ENCODE results near the gene FGF8. TPM values are rescaled to one million over a fixed set of nuclear protein-coding genes. Genes with fewer than 3 reads are reported as not detected.

FGF8 gene
- total RNA-seq, 1 experiment from 2014 or later = 14.3 TPM

DNA sequence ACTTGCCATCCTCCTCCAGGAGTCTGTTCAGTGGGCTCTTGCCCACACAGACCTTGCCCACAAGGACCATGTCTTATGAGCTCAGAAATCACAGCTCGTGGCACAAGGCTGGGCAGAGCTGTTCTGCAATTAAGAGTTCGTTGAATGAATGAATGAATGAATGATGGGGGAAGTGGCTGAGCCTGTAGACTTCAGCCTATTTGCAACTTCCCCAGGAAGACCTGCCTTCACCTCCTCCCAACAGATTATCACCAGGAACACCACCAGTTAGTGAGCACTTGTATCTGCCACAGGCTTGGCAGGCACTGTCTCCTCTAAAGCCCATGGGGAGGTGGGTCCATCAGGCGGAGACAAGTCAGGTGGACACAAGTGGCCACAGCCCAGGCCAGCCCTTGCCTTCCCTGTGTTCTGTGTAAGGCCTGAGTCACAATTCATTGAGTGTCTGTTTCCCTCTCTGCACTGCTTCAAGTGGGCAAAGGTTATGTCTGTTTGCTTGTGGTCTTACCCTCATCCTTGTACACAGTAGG is 1.8 kb upstream of the FGF8 start:
- H3K56ac ChIP-seq (ENCODE audit: insufficient read length, low read depth, low read length) = no peak overlapping the region
- WGBS (ENCODE audit: extremely low coverage, insufficient read length, low lambda C conversion rate) = no CpG with 5 or more reads among the region's 3 CpGs
- no peak overlapping the region for H3K23ac ChIP-seq (ENCODE audit: insufficient read length, low read depth, low read length)
- no peak overlapping the region for H2BK5ac ChIP-seq (ENCODE audit: insufficient read length, low read length)
- no peaks in the 10 kb centered on the region; a peak in 1 of 5 replicates for H3K9me3 Mint-ChIP-seq
- no peak overlapping the region for H2BK20ac ChIP-seq (ENCODE audit: low read depth, low read length, poor library complexity, severe bottlenecking)
- no peak overlapping the region for H3K9ac ChIP-seq (ENCODE audit: extremely low read depth, insufficient read length, low read length)
- peaks cover 6 to 7% (median 6%) of the 10 kb centered on the region in 3 experiments; a peak in 5 of 7 replicates for H3K36me3 Mint-ChIP-seq (ENCODE audit: insufficient read depth in 1 of 3, low read depth in 3 of 3)
- no peak overlapping the region for H3K4me2 ChIP-seq (ENCODE audit: insufficient read depth, insufficient read length, low read length)
- no peak overlapping the region for H4K8ac ChIP-seq (replicated peaks; ENCODE audit: insufficient read length, low read depth, low read length)
- no peak overlapping the region for H3K4ac ChIP-seq (ENCODE audit: low read depth, low read length)
- H2AK5ac ChIP-seq (ENCODE audit: insufficient read length, low read length) = no peak overlapping the region
- no peak overlapping the region for H2BK15ac ChIP-seq (ENCODE audit: low read depth, low read length)
- H3K27me3 Mint-ChIP-seq (ENCODE audit: low read depth) = peaks cover 59% of the 10 kb centered on the region
- H3K4me1 Mint-ChIP-seq = peaks cover 53 to 70% of the 10 kb centered on the region in 2 experiments
- H3K79me1 ChIP-seq (ENCODE audit: insufficient read depth, low read depth, low read length, poor library complexity, severe bottlenecking) = no peaks in the 10 kb centered on the region
- H3K23me2 ChIP-seq (ENCODE audit: insufficient read length, low read depth, low read length, poor library complexity, severe bottlenecking) = peaks cover 35% of the 10 kb centered on the region
- H2BK120ac ChIP-seq (ENCODE audit: low read depth, low read length, poor library complexity, severe bottlenecking) = no peak overlapping the region
- H3K4me1 ChIP-seq (ENCODE audit: insufficient read depth, low read length) = peaks cover 9% of the 10 kb centered on the region; the same call in 1 of the 2 replicates
- no peak overlapping the region for H3K14ac ChIP-seq (ENCODE audit: insufficient read depth, low read length)
- H3K27ac ChIP-seq (ENCODE audit: insufficient read length, low read depth, low read length) = no peak overlapping the region
- H3T11ph ChIP-seq (ENCODE audit: low read length) = no peak overlapping the region
- no peaks in the 10 kb centered on the region for H3K9me3 ChIP-seq (ENCODE audit: control insufficient read depth, low read depth, low read length)
- peaks cover 48% of the 10 kb centered on the region for H3K27me3 ChIP-seq (ENCODE audit: insufficient read depth, low read length)
- TF ChIP-seq, protein P1, sequence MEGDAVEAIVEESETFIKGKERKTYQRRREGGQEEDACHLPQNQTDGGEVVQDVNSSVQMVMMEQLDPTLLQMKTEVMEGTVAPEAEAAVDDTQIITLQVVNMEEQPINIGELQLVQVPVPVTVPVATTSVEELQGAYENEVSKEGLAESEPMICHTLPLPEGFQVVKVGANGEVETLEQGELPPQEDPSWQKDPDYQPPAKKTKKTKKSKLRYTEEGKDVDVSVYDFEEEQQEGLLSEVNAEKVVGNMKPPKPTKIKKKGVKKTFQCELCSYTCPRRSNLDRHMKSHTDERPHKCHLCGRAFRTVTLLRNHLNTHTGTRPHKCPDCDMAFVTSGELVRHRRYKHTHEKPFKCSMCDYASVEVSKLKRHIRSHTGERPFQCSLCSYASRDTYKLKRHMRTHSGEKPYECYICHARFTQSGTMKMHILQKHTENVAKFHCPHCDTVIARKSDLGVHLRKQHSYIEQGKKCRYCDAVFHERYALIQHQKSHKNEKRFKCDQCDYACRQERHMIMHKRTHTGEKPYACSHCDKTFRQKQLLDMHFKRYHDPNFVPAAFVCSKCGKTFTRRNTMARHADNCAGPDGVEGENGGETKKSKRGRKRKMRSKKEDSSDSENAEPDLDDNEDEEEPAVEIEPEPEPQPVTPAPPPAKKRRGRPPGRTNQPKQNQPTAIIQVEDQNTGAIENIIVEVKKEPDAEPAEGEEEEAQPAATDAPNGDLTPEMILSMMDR (conservative IDR thresholded peaks at IDR 0.05) = no peak
- no peak overlapping the region; a peak in 1 of 7 replicates for H3K27ac Mint-ChIP-seq
- H4K91ac ChIP-seq (ENCODE audit: insufficient read length, low read depth, low read length) = no peak overlapping the region
- peaks cover 2% of the 10 kb centered on the region for H4K20me1 ChIP-seq (ENCODE audit: control insufficient read depth, insufficient read depth, insufficient read length)
- no peak overlapping the region for H3K18ac ChIP-seq (ENCODE audit: insufficient read length, low read depth, low read length)
- H3K79me2 ChIP-seq (ENCODE audit: insufficient read depth, low read length) = peaks cover 1% of the 10 kb centered on the region; the same call in 1 of the 2 replicates
- no peak overlapping the region for H4K5ac ChIP-seq (ENCODE audit: insufficient read length, low read depth, low read length)
- H2AFZ ChIP-seq (ENCODE audit: low read length) = no peak overlapping the region
- peak overlapping the region in 1 of 2 experiments; percentile 78; a peak in 3 of 5 replicates for H3K4me3 Mint-ChIP-seq
- H2BK12ac ChIP-seq (ENCODE audit: insufficient read length, low read depth, low read length) = no peak overlapping the region
- DNase-seq = no peak
